Karpas-422 (cell line): ENCODE measurements around the gene SRRM4. TPM values are rescaled to one million over a fixed set of nuclear protein-coding genes. Genes with fewer than 3 reads are reported as not detected.

ENCODE experiments used
- total RNA-seq: library from RNA; depleted of rRNA; stranded (reverse); fragments of >200 nt; shearing (Covaris generic); gene quantifications from 2 replicates; pipeline ENCODE4 v1.2.3, GENCODE V29; 2014; ENCODE audit warnings: low replicate concordance; rRNA removed

SRRM4 gene
- total RNA-seq, 1 experiment from 2014 or later, result not detected

Other genes starting within 250 kb of the SRRM4 start
- gene HSPB8, start 197.4 kb downstream of the SRRM4 start, total RNA-seq, result not detected in 2 replicates